ENCODE data around the gene HLA-E.

DNA sequence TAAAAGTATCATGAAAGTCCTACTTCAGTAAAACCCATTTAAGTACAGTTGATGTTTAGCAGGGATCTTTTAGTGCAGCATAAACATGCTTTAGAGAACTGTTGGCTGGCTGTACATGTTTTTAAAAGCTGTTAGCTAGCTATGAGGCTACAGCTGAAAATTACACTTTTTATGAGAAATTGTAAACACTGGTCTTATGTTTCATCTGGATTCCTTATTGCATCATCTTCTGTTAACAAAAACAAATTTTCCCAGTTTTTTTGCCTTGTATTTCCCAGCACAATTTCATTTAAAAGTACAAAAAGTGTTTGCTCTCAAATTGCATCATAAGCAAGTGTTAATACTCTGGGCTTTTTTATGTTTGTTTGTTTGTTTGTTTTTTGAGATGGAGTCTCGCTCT, 18.3 kb upstream of the HLA-E start:
- TF ChIP-seq EZH2 (IDR thresholded peaks at IDR 0.05; ENCODE audit: low read length, unreplicated experiment): no peak
- no peak for TF ChIP-seq CTCF (conservative IDR thresholded peaks at IDR 0.05; ENCODE audit: low read depth, low read length)

All from PC-3 (cell line).